GM23338 (cell line): ENCODE results near the gene ASPDH. TPM values are rescaled to one million over a fixed set of nuclear protein-coding genes. Genes with fewer than 3 reads are reported as not detected.

Experiments used
- ATAC-seq: fragments of 200-7000 bp; cut with Tn5 transposase; 3 replicates; pipeline ENCODE4 v1.9.1; 2020
- DNase-seq: peaks from one replicate; pipeline ENCODE4 v3.0.0-alpha.2; 2015; ENCODE audit warnings: low spot score
- H2AFZ ChIP-seq: fragments of 200-600 bp; sonication (generic); 2 replicates; pipeline ENCODE4 v1.8.0; 2016; ENCODE audit warnings: antibody characterized with exemption, mild to moderate bottlenecking, moderate library complexity
- H3F3A ChIP-seq: fragments of 200-600 bp; sonication (generic); replicated peaks from 2 replicates; pipeline ENCODE4 v1.8.0; 2017; ENCODE audit warnings: antibody characterized with exemption, mixed run types, low read depth
- H3K27ac ChIP-seq: fragments of 200-600 bp; sonication (generic); 2 replicates; pipeline ENCODE4 v1.6.1; 2016; ENCODE audit warnings: low read depth
- H3K27me3 ChIP-seq: fragments of 200-600 bp; sonication (generic); 2 replicates; pipeline ENCODE4 v1.8.0; 2016; ENCODE audit warnings: mild to moderate bottlenecking, mixed run types, moderate library complexity; ENCODE audit not compliant: insufficient read depth
- H3K36me3 ChIP-seq: fragments of 200-600 bp; sonication (generic); 2 replicates; pipeline ENCODE4 v1.8.0; 2016; ENCODE audit warnings: mild to moderate bottlenecking; ENCODE audit not compliant: insufficient read depth
- H3K4me1 ChIP-seq: fragments of 200-600 bp; sonication (generic); 2 replicates; pipeline ENCODE4 v1.8.0; 2016; ENCODE audit warnings: mild to moderate bottlenecking, moderate library complexity; ENCODE audit not compliant: insufficient read depth
- H3K4me2 ChIP-seq: fragments of 200-600 bp; sonication (generic); 2 replicates; pipeline ENCODE4 v1.7.1; 2017; ENCODE audit warnings: mixed run types
- H3K4me3 ChIP-seq: fragments of 200-600 bp; sonication (generic); 2 replicates; pipeline ENCODE4 v1.6.1; 2016; ENCODE audit warnings: mixed run types
- H3K79me2 ChIP-seq: fragments of 200-600 bp; sonication (generic); replicated peaks from 2 replicates; pipeline ENCODE4 v1.8.0; 2017; ENCODE audit warnings: mild to moderate bottlenecking; ENCODE audit not compliant: insufficient read depth
- H3K9me2 ChIP-seq: fragments of 200-600 bp; sonication (generic); 2 replicates; pipeline ENCODE4 v1.8.0; 2017; ENCODE audit not compliant: insufficient read depth
- H4K20me1 ChIP-seq: fragments of 200-600 bp; sonication (generic); replicated peaks from 2 replicates; pipeline ENCODE4 v1.8.0; 2017; ENCODE audit warnings: mild to moderate bottlenecking; ENCODE audit not compliant: insufficient read depth
- H3K27ac Mint-ChIP-seq: 2 replicates; pipeline ENCODE4 v1.8.0; 2020; ENCODE audit warnings: inconsistent platforms, mild to moderate bottlenecking, moderate library complexity, mixed read lengths
- H3K27me3 Mint-ChIP-seq: 3 replicates; pipeline ENCODE4 v1.8.0; 2022; ENCODE audit warnings: low read depth, mild to moderate bottlenecking, moderate library complexity, mixed read lengths, inconsistent platforms; ENCODE audit not compliant: insufficient read depth, poor library complexity
- H3K36me3 Mint-ChIP-seq: 3 replicates; pipeline ENCODE4 v1.8.0; 2021; ENCODE audit warnings: low read depth, mild to moderate bottlenecking, inconsistent platforms, moderate library complexity, mixed read lengths
- H3K4me1 Mint-ChIP-seq: 3 replicates; pipeline ENCODE4 v1.8.0; 2020; ENCODE audit warnings: mild to moderate bottlenecking, inconsistent platforms, mixed read lengths
- H3K4me3 Mint-ChIP-seq: 3 replicates; pipeline ENCODE4 v1.8.0; 2021; ENCODE audit warnings: moderate library complexity, mild to moderate bottlenecking, inconsistent platforms, mixed read lengths
- H3K9me3 Mint-ChIP-seq: 3 replicates; pipeline ENCODE4 v1.8.0; 2020; ENCODE audit warnings: moderate library complexity, mild to moderate bottlenecking, inconsistent platforms, mixed read lengths
- CREB1 ChIP-seq: fragments of 250-450 bp; sonication (Bioruptor Pico); IDR thresholded peaks from 2 replicates; pipeline ENCODE4 v1.5.0; 2020; ENCODE audit warnings: low read depth, mild to moderate bottlenecking, moderate library complexity
- CTCF ChIP-seq, 2 experiments: fragments of 200-600 bp in 1 of 2; sonication (generic) in 1 of 2; conservative IDR thresholded peaks; 2 replicates each; pipeline versions ENCODE4 v1.5.1 to v1.6.1; 2016 to 2017; ENCODE audit warnings: antibody characterized with exemption in 2 of 2, low read depth in 2 of 2, mild to moderate bottlenecking in 2 of 2, moderate library complexity in 1 of 2
- ETS1 ChIP-seq: IDR thresholded peaks from 2 replicates; pipeline ENCODE4 v1.6.1; 2016; ENCODE audit warnings: antibody characterized with exemption
- EZH2 ChIP-seq: fragments of 200-600 bp; sonication (generic); IDR thresholded peaks from one replicate; pipeline ENCODE4 v1.8.0; 2017; ENCODE audit warnings: antibody characterized with exemption, mild to moderate bottlenecking, low read depth; ENCODE audit not compliant: unreplicated experiment
- EZH2phosphoT487 ChIP-seq: fragments of 200-600 bp; sonication (generic); IDR thresholded peaks from one replicate; pipeline ENCODE4 v1.8.1; 2018; ENCODE audit warnings: antibody characterized with exemption; ENCODE audit not compliant: unreplicated experiment
- JUNB ChIP-seq: IDR thresholded peaks from one replicate; pipeline ENCODE4 v1.6.1; 2016; ENCODE audit warnings: antibody characterized with exemption; ENCODE audit not compliant: unreplicated experiment
- NANOG ChIP-seq: IDR thresholded peaks from 2 replicates; pipeline ENCODE4 v1.6.1; 2016; ENCODE audit warnings: antibody characterized with exemption, borderline replicate concordance
- STAT1 ChIP-seq: IDR thresholded peaks from one replicate; pipeline ENCODE4 v1.6.1; 2016; ENCODE audit warnings: antibody characterized with exemption; ENCODE audit not compliant: unreplicated experiment
- ZNF114 ChIP-seq: fragments of 250-450 bp; sonication (Bioruptor Pico); IDR thresholded peaks from 2 replicates; pipeline ENCODE4 v1.5.0; 2020; ENCODE audit warnings: mild to moderate bottlenecking, moderate library complexity
- ZNF331 ChIP-seq: fragments of 250-450 bp; sonication (Bioruptor Pico); IDR thresholded peaks from 2 replicates; pipeline ENCODE4 v1.5.0; 2020; ENCODE audit warnings: low read depth, mild to moderate bottlenecking, moderate library complexity
- ZNF462 ChIP-seq: fragments of 250-450 bp; sonication (Bioruptor Pico); IDR thresholded peaks from 2 replicates; pipeline ENCODE4 v1.5.0; 2020; ENCODE audit warnings: mild to moderate bottlenecking, moderate library complexity
- polyA plus RNA-seq: library from polyadenylated mRNA; unstranded; fragments of >200 nt; fragmentation: Nextera tagmentation; extraction: Ambion mirVana; gene quantifications from 2 replicates; pipeline ENCODE4 v1.2.1, GENCODE V29; 2016
- total RNA-seq: library from RNA; depleted of rRNA; stranded (reverse); fragments of >200 nt; shearing (Covaris generic); gene quantifications from 2 replicates; pipeline ENCODE4 v1.2.3, GENCODE V29; 2014

ASPDH gene
- total and polyA plus RNA-seq, 2 experiments from 2014 or later, result not detected

- no peak for TF ChIP-seq CTCF (conservative IDR thresholded peaks at IDR 0.05; ENCODE audit: low read depth in 2 of 2)
- TF ChIP-seq EZH2, result no peak
- no peak for TF ChIP-seq ETS1
- no peak for TF ChIP-seq ZNF331 (CRISPR knock-in tag)
Measured at GRCh38 chr19:50464348-50464747, 49.4 kb downstream of the ASPDH start (continued).

- H3K27ac Mint-ChIP-seq, result no peak overlapping the region
- peaks cover 86% of the 10 kb centered on the region for H3K9me3 Mint-ChIP-seq
- Histone ChIP-seq H4K20me1 (no peaks in the 10 kb centered on the region), H3K9me2 (no peaks in the 10 kb centered on the region), H2AFZ (no peak overlapping the region), H3K36me3 (no peaks in the 10 kb centered on the region), H3K27me3 (no peaks in the 10 kb centered on the region), H3K4me1 (0 out of 2 replicates have a peak, but pooled peaks cover 3% of the 10 kb centered on the region), H3K4me3 (no peak overlapping the region), H3K4me2 (no peak overlapping the region), H3K27ac (no peak overlapping the region), H3K79me2 (no peaks in the 10 kb centered on the region), H3F3A (no peaks in the 10 kb centered on the region)
- no peaks in the 10 kb centered on the region for H3K4me1 Mint-ChIP-seq
- peaks cover 21% of the 10 kb centered on the region for H3K36me3 Mint-ChIP-seq
- no peak overlapping the region for H3K4me3 Mint-ChIP-seq
- no peak for DNase-seq
- peaks cover 11% of the 10 kb centered on the region for H3K27me3 Mint-ChIP-seq
- ATAC-seq, result no peak
- TF ChIP-seq JUNB (no peak), NANOG (no peak), ZNF462 (CRISPR knock-in tag) (no peak), CTCF (conservative IDR thresholded peaks at IDR 0.05; ENCODE audit: low read depth in 2 of 2) (no peak), ZNF114 (CRISPR knock-in tag) (no peak), EZH2phosphoT487 (no peak), STAT1 (no peak), CREB1 (CRISPR knock-in tag) (no peak)
Measured at GRCh38 chr19:50462970-50463369, 50.7 kb downstream of the ASPDH start.
